ACHN (cell line): ENCODE results near the gene ARHGEF10L.
A peak's percentile ranks its signal among the peaks of the same experiment; 100 is the strongest.

Experiments used
- DNase-seq: peaks from one replicate; pipeline ENCODE4 v3.0.0-alpha.2; 2015
- in situ Hi-C: cut with HindIII; loops from 2 replicates; pipeline ENCODE4 v1.10.0; 2017; ENCODE audit warnings: low sequenced_read_pairs, low pct_ligation_motif_present, low pct_unique_long_range_greater_than_20kb

The ARHGEF10L gene

GRCh38 chr1:17563494-17564281 lies 24.2 kb downstream of the ARHGEF10L start:
- in situ Hi-C loops: no loop called here
- DNase-seq: no peak

DNA sequence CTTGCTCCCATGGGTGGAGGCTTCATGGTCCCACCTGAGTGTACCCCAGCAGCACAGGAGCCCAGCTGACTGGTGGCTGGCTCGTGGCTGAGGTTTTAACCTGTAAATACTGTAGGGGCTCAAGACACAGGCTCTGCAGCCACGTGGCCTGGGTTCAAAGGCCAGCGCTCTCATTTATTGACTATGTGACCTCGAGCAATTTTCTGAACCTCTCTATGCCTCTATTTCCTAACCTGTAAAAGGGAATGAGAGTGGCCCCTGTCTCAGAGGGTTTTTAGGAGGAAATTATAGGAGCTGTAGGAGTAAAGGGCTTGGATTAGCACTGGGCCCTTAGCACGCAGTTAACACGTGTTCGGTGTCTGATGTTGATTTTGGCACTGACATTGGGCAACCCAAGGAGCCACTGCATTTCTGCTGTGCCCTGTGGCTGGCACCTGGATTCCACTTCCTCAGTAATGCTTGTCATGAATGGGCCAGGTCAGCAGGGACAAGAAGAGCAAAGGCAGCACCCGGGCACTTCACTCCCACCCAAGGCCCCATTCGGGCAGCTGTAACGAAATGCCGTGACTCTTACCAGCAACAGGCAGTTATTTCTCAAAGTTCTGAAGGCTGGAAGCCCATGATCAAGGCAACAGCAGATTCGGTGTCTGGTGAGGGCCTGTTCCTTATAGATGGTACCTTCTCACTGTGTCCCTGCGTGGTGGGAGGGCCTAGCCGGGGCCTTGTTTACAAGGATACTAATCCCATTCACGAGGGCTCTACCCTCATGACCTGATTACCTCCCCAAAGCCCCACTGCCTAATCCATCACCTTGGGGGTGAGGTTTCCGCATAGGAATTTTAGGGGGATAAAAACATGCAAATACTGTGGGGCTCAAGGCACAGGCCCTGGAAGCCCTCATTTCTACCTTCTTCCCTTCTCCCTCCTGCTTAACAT lies 25.2 kb downstream of the ARHGEF10L start:
- in situ Hi-C loops: no loop called here
- DNase-seq: no peak

- peak; percentile 36 for DNase-seq
- in situ Hi-C loops: no loop called here
Measured at GRCh38 chr1:17565461-17566252, 26.2 kb downstream of the ARHGEF10L start.

DNA sequence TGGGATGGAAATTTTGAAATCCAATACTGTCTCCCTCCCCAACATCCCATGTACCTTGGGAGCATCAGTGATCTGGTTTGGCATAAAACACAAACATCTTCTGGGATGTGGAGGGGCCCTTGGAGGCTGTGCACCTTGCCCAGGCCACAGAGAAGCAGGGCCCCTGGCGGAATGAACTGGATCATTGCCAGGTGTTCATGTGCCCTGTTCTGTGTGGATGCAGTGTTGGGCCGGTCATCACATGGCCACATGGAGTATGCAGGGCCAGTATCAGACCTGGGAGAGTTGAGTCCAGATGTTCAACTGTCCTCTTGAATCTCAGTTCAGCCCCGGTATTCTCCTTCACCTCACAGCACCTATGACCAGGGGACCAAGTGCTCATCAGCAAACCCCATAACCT lies 26.9 kb downstream of the ARHGEF10L start:
- no peak for DNase-seq
- in situ Hi-C loops: no loop called here

DNA sequence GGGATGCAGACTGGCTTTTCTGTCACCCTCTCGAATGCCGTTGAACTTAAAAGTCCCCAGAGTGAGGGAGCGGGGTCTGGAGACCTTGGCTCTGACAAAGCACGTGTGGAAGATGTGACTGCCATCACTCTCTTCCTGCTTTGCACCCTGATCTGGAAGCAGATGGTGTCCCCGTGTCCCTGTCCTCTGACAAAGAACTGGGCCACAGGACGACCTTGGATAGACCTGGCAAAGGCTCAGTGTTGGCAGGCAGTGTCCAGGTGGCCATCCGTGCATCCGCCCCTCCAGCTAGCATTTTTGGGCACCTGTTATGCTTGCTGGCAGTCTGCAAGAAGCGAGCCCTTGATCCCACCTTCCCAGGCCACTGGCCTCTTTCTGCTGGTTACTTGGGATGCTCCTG lies 27.4 kb downstream of the ARHGEF10L start:
- in situ Hi-C loops: no loop called here

GRCh38 chr1:17567582-17567981 lies 28.1 kb downstream of the ARHGEF10L start:
- in situ Hi-C loops: no loop called here

More for the DNA sequence above, 27.4 kb downstream of the ARHGEF10L start:
- DNase-seq: no peak

DNA sequence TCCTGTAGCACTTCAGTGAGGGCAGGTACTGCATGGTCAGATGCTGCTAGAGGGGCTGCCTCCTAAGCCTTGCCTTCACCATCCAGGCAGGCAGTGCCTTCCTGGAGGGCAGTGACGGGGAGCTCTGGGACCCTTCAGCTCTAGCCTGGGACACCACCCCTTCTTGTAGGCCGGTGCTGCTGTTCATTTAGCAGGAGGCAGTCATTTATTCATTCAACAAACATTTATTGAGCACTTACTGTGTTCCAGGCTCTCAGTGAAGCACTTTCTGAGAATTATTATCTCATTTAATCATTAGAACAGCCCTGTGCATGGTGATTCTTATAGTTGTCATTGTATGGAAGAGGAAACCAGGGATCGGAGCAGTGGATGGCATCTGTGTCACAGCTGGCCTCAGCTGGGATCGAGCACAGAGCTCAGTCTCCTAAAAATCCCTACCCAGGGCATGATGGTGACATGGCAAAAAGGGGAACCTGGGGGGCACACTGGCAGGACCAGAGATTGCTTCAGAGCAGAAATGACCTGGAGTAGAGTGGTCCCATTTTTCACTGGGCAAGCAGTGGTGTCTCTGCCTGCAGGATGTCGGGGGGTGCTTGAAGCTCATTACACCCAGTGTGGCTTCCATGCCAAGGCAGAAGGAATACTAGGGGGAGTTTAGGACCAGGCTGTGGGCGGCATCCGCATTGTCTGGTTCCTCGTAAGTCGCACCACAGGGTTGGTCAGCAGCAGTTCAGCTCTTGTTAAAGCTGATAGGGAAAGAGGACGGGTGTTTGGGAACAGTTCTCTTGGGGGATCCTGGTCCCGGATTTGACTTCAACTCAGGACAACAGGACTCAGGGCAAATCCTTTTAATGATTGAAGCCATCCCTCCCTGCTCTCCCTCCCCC lies 28.8 kb downstream of the ARHGEF10L start:
- in situ Hi-C loops: no loop called here
- no peak for DNase-seq

More at GRCh38 chr1:17567582-17567981, 28.1 kb downstream of the ARHGEF10L start:
- DNase-seq: no peak

DNA sequence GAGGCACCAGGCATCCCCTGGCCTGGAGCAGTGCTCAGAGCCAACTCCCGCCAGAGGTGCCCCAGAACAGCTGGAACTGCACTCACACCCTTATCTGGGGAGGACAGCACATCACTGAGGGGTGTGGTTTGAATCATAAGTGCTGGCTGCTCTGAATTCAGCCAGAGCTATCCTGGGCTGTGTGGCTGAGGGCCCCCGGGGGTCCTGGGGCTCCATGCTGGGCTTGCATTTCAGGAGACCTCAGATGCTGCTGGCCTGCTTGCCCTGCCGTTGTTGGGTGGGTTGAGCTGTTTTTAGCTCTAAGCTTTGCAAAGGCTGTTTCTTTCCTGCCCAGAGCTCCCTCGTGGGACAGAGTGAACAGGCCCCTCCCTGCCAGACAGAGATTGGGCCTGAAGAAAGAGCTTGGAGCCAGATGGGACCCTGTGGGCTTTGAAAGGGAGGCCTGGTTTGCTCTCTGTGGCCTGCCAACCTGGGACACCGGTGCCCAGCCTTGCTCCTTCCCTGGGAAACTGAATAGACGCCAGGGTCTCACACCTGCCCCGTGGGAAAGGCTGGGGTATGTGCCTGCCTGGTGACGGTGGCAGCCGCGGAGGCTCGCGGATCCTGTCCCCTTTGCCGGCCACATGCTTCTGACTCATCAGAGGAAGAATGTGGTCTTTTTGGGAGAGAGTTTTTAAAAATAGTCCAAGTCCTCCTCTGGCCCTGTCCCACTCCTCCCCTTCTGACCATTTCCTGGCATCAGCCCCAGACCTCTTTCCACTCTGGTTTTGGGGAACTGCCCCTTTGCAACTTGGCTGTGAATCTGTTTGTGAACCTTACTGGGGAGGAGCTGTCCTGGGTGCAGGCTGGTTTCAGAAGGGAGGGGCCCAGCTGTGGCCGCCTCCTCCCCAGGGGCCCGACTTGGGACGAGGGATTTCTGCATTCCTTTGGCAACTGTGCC lies 30.0 kb downstream of the ARHGEF10L start:
- in situ Hi-C loops: no loop called here
- peak; percentile 48 for DNase-seq

DNA sequence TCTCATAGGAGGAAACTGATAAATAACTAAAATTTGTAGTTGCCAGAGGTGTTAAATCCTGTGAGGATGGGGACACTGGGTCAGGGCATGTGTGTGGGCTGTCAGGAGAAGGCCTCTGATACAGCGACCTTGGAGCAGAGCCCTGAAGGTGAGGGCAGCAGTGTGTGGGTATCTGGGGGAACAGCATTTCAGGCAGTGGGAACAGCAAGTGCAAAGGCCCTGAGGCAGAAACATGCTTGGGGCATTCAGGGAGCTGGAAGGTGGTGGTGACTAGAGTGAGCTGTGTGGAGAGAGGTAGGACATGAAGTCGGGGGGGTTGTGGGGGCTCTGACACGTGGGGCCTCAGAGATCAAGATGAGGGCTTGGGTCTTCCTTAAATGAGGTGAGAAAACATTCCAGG lies 30.7 kb downstream of the ARHGEF10L start:
- in situ Hi-C loops: no loop called here

DNA sequence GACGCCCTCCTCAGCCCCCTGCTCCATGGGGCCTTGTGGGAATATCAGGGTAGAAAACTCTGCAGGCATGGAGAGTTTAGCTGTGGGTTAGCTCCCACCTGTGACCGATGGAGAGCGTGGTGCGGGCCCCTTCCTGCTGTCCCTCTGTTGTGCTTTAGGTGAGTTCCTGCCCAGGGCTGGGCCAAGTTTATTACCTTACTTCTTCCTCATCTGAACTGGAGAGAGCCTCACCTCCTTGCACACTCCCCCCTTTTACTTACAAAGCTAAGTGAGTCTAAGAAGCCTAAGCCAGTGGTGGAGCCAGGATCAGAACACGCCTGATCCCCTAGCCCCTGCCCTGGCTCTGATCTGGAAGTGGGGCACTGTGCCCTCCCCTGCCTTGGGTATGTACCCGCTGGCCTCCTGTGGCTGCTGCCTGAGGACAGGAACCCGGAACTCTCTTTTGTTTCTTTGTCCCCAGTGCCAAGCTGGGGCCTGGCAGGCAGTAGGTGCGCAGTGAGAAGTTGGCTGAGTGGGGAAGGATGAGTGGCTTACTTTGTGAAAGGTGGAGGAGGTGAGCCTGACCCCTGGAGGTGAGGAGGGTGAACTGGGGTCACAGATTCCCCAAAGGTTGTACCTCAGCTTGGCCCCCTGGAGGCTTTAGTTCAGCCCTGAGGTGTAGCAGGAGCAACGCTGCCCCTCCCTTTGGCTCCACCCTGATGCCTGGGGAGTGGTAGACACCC lies 32.9 kb downstream of the ARHGEF10L start:
- in situ Hi-C loops: no loop called here
- no peak for DNase-seq

More for the DNA sequence above, 30.7 kb downstream of the ARHGEF10L start:
- DNase-seq: no peak

DNA sequence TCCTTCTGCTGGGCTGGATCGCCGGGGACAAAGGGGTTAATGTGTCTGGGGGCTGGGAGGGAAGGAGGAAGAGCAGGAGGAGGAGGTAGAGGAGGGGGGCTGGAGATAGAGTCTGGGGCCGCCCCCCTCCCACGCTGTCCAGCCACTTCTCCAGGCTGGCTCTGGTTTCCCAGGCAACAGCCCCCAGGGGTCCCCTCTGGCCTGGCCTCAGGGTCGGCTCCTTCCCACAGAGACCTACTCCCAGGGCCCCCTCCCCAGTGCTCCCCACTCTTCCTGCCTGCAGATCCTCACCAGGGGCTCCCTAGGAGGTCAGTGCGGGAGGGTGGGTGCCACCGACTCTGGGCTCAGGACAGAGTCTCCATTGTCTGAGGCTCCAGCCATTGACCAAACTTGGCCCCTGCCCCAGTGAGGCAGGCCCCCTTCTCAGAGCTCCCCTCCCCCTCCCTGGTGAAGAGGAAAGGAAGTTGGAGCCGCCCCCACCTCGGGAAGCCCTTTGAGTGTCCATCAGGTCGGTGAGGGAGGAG lies 34.1 kb downstream of the ARHGEF10L start:
- DNase-seq: no peak
- in situ Hi-C loops: no loop called here

GRCh38 chr1:17574516-17574915 lies 35.0 kb downstream of the ARHGEF10L start:
- DNase-seq: no peak
- in situ Hi-C loops: no loop called here

GRCh38 chr1:17575797-17576518 lies 36.5 kb downstream of the ARHGEF10L start:
- no peak for DNase-seq
- in situ Hi-C loops: no loop called here

- in situ Hi-C loops: no loop called here
- no peak for DNase-seq
Measured at GRCh38 chr1:17576519-17576853, 37.0 kb downstream of the ARHGEF10L start.

- DNase-seq: no peak
- in situ Hi-C loops: no loop called here
Measured at GRCh38 chr1:17577907-17578297, 38.4 kb downstream of the ARHGEF10L start.
